ENCODE data around the gene VWA5B2. TPM values are rescaled to one million over a fixed set of nuclear protein-coding genes. Genes with fewer than 3 reads are reported as not detected.
A peak's percentile ranks its signal among the peaks of the same experiment; 100 is the strongest.

Gene VWA5B2
- total RNA-seq, 1 experiment from 2014 or later: not detected

DNA sequence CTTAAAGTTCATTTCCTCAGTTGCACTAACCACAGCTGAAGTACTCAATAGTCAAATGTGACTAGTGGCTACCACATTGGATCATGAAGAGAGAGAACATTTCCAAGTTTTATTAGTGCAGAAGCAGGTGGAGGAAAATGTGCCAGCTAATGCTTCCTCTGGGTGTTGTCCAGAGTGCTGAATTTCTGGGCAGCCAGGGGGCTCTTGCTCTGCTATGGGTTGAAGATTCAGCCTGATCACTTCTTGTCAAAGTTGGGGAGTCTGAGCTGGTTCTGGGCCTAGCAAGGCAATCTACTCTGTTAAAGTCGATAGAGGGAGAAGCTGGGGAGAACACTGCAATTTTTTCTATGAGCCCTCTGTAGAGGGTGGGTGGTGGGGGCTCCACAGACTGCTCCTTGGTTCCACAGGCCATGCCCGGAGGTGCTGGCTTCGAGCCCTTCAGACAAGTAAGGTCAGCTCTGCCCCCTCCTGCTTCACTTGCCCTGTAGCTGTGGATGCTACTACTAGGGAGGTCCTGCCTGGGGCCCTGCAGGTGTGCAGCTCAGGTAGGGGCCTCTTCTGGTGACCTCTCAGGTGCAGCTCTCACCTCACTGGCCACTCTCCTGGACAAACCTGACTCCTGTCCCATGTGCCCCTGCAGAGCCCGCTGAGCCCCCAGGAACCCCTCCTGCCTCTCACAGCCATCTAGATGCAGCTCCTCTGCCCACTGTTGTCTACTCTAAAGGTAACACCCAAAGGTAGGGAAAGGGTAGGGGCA, 11.2 kb downstream of the VWA5B2 start:
- H3K27me3 Mint-ChIP-seq (ENCODE audit: insufficient read depth, unreplicated experiment): no peaks in the 10 kb centered on the region
- no TSS peak for BruUV-seq (replicated peaks)
- H3K9me3 Mint-ChIP-seq (ENCODE audit: unreplicated experiment): no peaks in the 10 kb centered on the region
- ChIA-PET POLR2A (interaction anchor here (1.0 to 2.3 kb wide), 3 partner anchors 9 to 54 kb away, joined by 6 to 11 read pairs (median 6); no protein-coding TSS in a partner anchor), CTCF (interaction anchor here (0.5 to 1.5 kb wide), 6 partner anchors 10 to 356 kb away, joined by 3 to 6 read pairs (median 4); partner anchors contain the start of gene EEF1AKMT4)
- intact Hi-C loops (cut with micrococcal nuclease): no loop called here
- H3K4me1 Mint-ChIP-seq (ENCODE audit: insufficient read depth, unreplicated experiment): no peaks in the 10 kb centered on the region
- H3K27ac Mint-ChIP-seq (ENCODE audit: low read depth, unreplicated experiment): no peak overlapping the region
- peaks cover 21% of the 10 kb centered on the region for H3K36me3 Mint-ChIP-seq (ENCODE audit: insufficient read depth, unreplicated experiment)
- no peak overlapping the region for H3K4me3 Mint-ChIP-seq (ENCODE audit: unreplicated experiment)
- DNase-seq (ENCODE audit: unreplicated experiment): peak; percentile 44
- no peak for TF ChIP-seq CTCF (IDR thresholded peaks at IDR 0.05; ENCODE audit: unreplicated experiment)

DNA sequence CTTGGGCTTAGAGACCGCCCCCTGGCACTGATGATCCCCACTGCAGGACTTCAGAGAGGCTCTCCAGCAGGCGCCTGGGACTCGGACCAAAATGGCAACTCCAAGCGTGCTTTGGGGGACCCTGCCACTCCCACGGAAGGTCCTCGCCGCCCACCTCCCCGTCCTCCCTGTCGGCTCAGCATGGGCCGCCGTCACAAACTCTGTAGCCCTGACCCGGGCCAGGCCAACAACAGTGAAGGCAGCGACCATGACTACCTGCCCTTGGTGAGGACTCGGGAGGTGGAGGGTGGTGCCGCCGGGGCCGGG, 11.7 kb downstream of the VWA5B2 start:
- POLR2A ChIA-PET: interaction anchor here (1.7 to 2.3 kb wide), 2 partner anchors 9 to 15 kb away, joined by 6 to 11 read pairs; no protein-coding TSS in a partner anchor
- CTCF ChIA-PET: interaction anchor here (0.9 to 1.5 kb wide), 3 partner anchors 9 to 15 kb away, joined by 3 to 6 read pairs (median 5); partner anchors contain the start of gene EEF1AKMT4

GRCh38 chr3:184241447-184242296, 12.3 kb downstream of the VWA5B2 start:
- H3K36me3 Mint-ChIP-seq (ENCODE audit: insufficient read depth, unreplicated experiment): peaks cover 32% of the 10 kb centered on the region
- intact Hi-C loops (cut with micrococcal nuclease): no loop called here
- H3K27me3 Mint-ChIP-seq (ENCODE audit: insufficient read depth, unreplicated experiment): no peaks in the 10 kb centered on the region

More for the DNA sequence above, 11.7 kb downstream of the VWA5B2 start:
- Mint-ChIP-seq H3K27ac (ENCODE audit: low read depth, unreplicated experiment) (no peak overlapping the region), H3K4me3 (ENCODE audit: unreplicated experiment) (no peak overlapping the region), H3K27me3 (ENCODE audit: insufficient read depth, unreplicated experiment) (no peaks in the 10 kb centered on the region), H3K36me3 (ENCODE audit: insufficient read depth, unreplicated experiment) (peaks cover 26% of the 10 kb centered on the region), H3K9me3 (ENCODE audit: unreplicated experiment) (no peaks in the 10 kb centered on the region), H3K4me1 (ENCODE audit: insufficient read depth, unreplicated experiment) (peaks cover 5% of the 10 kb centered on the region)
- intact Hi-C loops (cut with micrococcal nuclease): no loop called here
- TF ChIP-seq CTCF (IDR thresholded peaks at IDR 0.05; ENCODE audit: unreplicated experiment): no peak
- no peak for DNase-seq (ENCODE audit: unreplicated experiment)
- no TSS peak for BruUV-seq (replicated peaks)

More at GRCh38 chr3:184241447-184242296, 12.3 kb downstream of the VWA5B2 start:
- Mint-ChIP-seq H3K9me3 (ENCODE audit: unreplicated experiment) (no peaks in the 10 kb centered on the region), H3K27ac (ENCODE audit: low read depth, unreplicated experiment) (no peak overlapping the region), H3K4me1 (ENCODE audit: insufficient read depth, unreplicated experiment) (peaks cover 8% of the 10 kb centered on the region), H3K4me3 (ENCODE audit: unreplicated experiment) (no peak overlapping the region)
- DNase-seq (ENCODE audit: unreplicated experiment): peak; percentile 12
- CTCF ChIA-PET: interaction anchor here (0.7 to 1.6 kb wide), 4 partner anchors 15 to 225 kb away, joined by 3 to 5 read pairs (median 4); no protein-coding TSS in a partner anchor
- BruUV-seq (replicated peaks): no TSS peak
- POLR2A ChIA-PET: interaction anchor here (0.7 to 2.3 kb wide), 4 partner anchors 10 to 85 kb away, joined by 3 to 11 read pairs (median 4); partner anchors contain the start of gene AP2M1
- peak; percentile 12 for TF ChIP-seq CTCF (IDR thresholded peaks at IDR 0.05; ENCODE audit: unreplicated experiment)

Data from MCF 10A (cell line).